Measurements from ENCODE around the gene CDK18. TPM values are rescaled to one million over a fixed set of nuclear protein-coding genes. Genes with fewer than 3 reads are reported as not detected.

The CDK18 gene
- total RNA-seq, 2 donors from 2014 or later: 58.1 to 88.7 TPM

GRCh38 chr1:205499789-205500188 is 4.7 kb upstream of the CDK18 start:
- Histone ChIP-seq H3K36me3 (ENCODE audit: control insufficient read depth, insufficient read depth, low read length) (no peaks in the 10 kb centered on the region), H3K9me3 (ENCODE audit: control insufficient read depth, low read length) (no peaks in the 10 kb centered on the region), H3K4me1 (ENCODE audit: control insufficient read depth, insufficient read depth, low read length) (peaks cover 35% of the 10 kb centered on the region), H3K9ac (ENCODE audit: extremely low read depth, low read length, poor library complexity, severe bottlenecking) (no peak overlapping the region), H3K27ac (ENCODE audit: low read depth, low read length) (no peak overlapping the region), H3K4me3 (ENCODE audit: low read length) (no peak overlapping the region), H3K27me3 (ENCODE audit: control insufficient read depth, insufficient read depth, low read length, poor library complexity, severe bottlenecking) (no peaks in the 10 kb centered on the region)
- Mint-ChIP-seq H3K36me3 (ENCODE audit: low read depth) (no peaks in the 10 kb centered on the region), H3K4me3 (no peak overlapping the region), H3K4me1 (peaks cover 54% of the 10 kb centered on the region), H3K9me3 (no peaks in the 10 kb centered on the region), H3K27ac (no peak overlapping the region), H3K27me3 (ENCODE audit: insufficient read depth) (peaks cover 2% of the 10 kb centered on the region)
- WGBS, 2 experiments (ENCODE audit: insufficient coverage in 1 of 2, insufficient read length in 1 of 2): 82% methylated on average over 3 of the region's 3 CpGs; no CpG with 5 or more reads in 1 of the 2 experiments
- TF ChIP-seq, protein P1, sequence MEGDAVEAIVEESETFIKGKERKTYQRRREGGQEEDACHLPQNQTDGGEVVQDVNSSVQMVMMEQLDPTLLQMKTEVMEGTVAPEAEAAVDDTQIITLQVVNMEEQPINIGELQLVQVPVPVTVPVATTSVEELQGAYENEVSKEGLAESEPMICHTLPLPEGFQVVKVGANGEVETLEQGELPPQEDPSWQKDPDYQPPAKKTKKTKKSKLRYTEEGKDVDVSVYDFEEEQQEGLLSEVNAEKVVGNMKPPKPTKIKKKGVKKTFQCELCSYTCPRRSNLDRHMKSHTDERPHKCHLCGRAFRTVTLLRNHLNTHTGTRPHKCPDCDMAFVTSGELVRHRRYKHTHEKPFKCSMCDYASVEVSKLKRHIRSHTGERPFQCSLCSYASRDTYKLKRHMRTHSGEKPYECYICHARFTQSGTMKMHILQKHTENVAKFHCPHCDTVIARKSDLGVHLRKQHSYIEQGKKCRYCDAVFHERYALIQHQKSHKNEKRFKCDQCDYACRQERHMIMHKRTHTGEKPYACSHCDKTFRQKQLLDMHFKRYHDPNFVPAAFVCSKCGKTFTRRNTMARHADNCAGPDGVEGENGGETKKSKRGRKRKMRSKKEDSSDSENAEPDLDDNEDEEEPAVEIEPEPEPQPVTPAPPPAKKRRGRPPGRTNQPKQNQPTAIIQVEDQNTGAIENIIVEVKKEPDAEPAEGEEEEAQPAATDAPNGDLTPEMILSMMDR (conservative IDR thresholded peaks at IDR 0.05): no peak
- no peak for DNase-seq

GRCh38 chr1:205500240-205501233 is 3.9 kb upstream of the CDK18 start:
- Histone ChIP-seq H3K36me3 (ENCODE audit: control insufficient read depth, insufficient read depth, low read length) (no peaks in the 10 kb centered on the region), H3K9ac (ENCODE audit: extremely low read depth, low read length, poor library complexity, severe bottlenecking) (no peak overlapping the region), H3K27me3 (ENCODE audit: control insufficient read depth, insufficient read depth, low read length, poor library complexity, severe bottlenecking) (no peaks in the 10 kb centered on the region), H3K27ac (ENCODE audit: low read depth, low read length) (no peak overlapping the region), H3K9me3 (ENCODE audit: control insufficient read depth, low read length) (no peaks in the 10 kb centered on the region), H3K4me1 (ENCODE audit: control insufficient read depth, insufficient read depth, low read length) (peaks cover 30% of the 10 kb centered on the region), H3K4me3 (ENCODE audit: low read length) (no peak overlapping the region)
- Mint-ChIP-seq H3K27me3 (ENCODE audit: insufficient read depth) (peaks cover 2% of the 10 kb centered on the region), H3K4me3 (no peak overlapping the region), H3K27ac (no peak overlapping the region), H3K4me1 (peaks cover 49% of the 10 kb centered on the region), H3K36me3 (ENCODE audit: low read depth) (no peaks in the 10 kb centered on the region), H3K9me3 (no peaks in the 10 kb centered on the region)
- WGBS, 2 experiments (ENCODE audit: insufficient coverage in 1 of 2, insufficient read length in 1 of 2): 42 to 57% methylated on average over 5 to 9 of the region's 9 CpGs
- TF ChIP-seq, protein P1 (conservative IDR thresholded peaks at IDR 0.05): no peak
- peak; percentile 62 for DNase-seq

DNA sequence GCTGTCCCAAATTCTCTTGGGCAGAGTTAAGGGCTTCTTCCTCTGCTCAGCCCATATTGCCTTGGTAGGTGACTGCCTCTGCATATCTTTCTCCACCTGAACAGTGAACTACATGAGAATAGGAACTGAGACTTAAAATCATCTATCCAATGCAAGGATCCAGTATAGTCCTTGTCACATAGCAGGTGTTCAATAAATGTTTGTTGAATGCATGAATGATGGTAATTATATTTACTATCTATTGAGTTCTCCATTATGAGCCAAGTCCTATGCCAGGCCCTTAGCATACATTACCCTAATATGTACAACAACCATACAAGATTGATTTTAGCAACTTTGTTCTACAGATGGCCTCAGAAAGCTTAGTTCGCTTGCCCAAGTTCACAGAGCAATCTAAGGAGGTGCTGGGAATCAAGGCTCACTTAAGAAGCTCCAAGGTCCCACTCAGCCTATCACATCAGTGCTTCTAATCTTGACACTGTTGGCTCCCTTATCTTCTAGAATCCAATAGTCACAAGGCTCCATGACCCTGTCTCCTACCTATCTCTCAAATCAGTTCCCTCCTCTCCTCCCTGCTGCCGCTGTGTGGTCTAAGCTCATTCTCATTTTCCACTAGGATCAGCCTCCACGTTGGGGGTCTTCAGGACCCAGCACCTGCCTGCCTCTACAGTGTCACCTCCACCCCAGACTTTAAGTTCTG is 2.2 kb upstream of the CDK18 start:
- Histone ChIP-seq H3K27ac (ENCODE audit: low read depth, low read length) (no peak overlapping the region), H3K36me3 (ENCODE audit: control insufficient read depth, insufficient read depth, low read length) (no peaks in the 10 kb centered on the region), H3K4me3 (ENCODE audit: low read length) (no peak overlapping the region), H3K9me3 (ENCODE audit: control insufficient read depth, low read length) (no peaks in the 10 kb centered on the region), H3K27me3 (ENCODE audit: control insufficient read depth, insufficient read depth, low read length, poor library complexity, severe bottlenecking) (no peaks in the 10 kb centered on the region), H3K9ac (ENCODE audit: extremely low read depth, low read length, poor library complexity, severe bottlenecking) (no peak overlapping the region), H3K4me1 (ENCODE audit: control insufficient read depth, insufficient read depth, low read length) (peaks cover 33% of the 10 kb centered on the region)
- DNase-seq: no peak
- WGBS, 2 experiments (ENCODE audit: insufficient coverage in 1 of 2, insufficient read length in 1 of 2): 36 to 41% methylated on average over 3 of the region's 3 CpGs
- Mint-ChIP-seq H3K4me3 (peak overlapping the region; percentile 9), H3K36me3 (ENCODE audit: low read depth) (peaks cover 5% of the 10 kb centered on the region), H3K4me1 (peaks cover 49% of the 10 kb centered on the region), H3K27me3 (ENCODE audit: insufficient read depth) (peaks cover 2% of the 10 kb centered on the region), H3K9me3 (no peaks in the 10 kb centered on the region), H3K27ac (peak overlapping the region; percentile 92)
- TF ChIP-seq, protein P1 (conservative IDR thresholded peaks at IDR 0.05): no peak
